PC-9 (cell line): Measurements from ENCODE around the gene EPHB2.

Experiments used
- EZH2 ChIP-seq: fragments of 200-600 bp; sonication (generic); IDR thresholded peaks from 2 replicates; pipeline ENCODE4 v1.8.0; 2017; ENCODE audit warnings: antibody characterized with exemption, low read depth
- TF ChIP-seq, protein P1 (sequence below): fragments of 200-600 bp; sonication (generic); conservative IDR thresholded peaks from 2 replicates; pipeline ENCODE4 v1.6.1; 2017; ENCODE audit warnings: mixed run types, antibody characterized with exemption, mild to moderate bottlenecking, moderate library complexity

DNA sequence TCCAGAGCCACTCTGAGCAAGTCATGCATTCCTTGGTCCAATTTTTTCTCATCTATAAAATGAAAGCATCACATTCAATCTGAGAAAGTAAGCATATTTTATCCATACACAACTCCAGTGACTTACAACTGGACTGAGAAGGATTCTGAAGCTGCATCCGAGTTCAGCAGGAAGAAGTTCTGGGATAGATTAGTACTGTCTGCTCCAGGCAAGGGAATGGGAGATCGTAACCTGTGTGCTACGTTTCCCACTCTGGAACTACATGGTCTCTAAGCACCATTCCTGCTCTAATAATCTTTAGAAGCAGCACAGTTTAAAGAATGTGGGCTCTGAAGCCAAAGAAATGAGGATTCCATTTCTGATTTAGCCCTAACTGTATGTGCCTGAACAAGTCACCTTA is 182.7 kb downstream of the EPHB2 start:
- TF ChIP-seq, protein P1, sequence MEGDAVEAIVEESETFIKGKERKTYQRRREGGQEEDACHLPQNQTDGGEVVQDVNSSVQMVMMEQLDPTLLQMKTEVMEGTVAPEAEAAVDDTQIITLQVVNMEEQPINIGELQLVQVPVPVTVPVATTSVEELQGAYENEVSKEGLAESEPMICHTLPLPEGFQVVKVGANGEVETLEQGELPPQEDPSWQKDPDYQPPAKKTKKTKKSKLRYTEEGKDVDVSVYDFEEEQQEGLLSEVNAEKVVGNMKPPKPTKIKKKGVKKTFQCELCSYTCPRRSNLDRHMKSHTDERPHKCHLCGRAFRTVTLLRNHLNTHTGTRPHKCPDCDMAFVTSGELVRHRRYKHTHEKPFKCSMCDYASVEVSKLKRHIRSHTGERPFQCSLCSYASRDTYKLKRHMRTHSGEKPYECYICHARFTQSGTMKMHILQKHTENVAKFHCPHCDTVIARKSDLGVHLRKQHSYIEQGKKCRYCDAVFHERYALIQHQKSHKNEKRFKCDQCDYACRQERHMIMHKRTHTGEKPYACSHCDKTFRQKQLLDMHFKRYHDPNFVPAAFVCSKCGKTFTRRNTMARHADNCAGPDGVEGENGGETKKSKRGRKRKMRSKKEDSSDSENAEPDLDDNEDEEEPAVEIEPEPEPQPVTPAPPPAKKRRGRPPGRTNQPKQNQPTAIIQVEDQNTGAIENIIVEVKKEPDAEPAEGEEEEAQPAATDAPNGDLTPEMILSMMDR = no peak
- TF ChIP-seq EZH2 = no peak
